ENCODE results near the gene HOXA13. TPM values are rescaled to one million over a fixed set of nuclear protein-coding genes. Genes with fewer than 3 reads are reported as not detected.

The HOXA13 gene
- total and polyA plus RNA-seq, 2 experiments from 2014 or later, result not detected

- no peak for TF ChIP-seq CTCF (IDR thresholded peaks at IDR 0.05; ENCODE audit: low read depth, low read length)
- no peaks in the 10 kb centered on the region for H3K36me3 ChIP-seq
- no peaks in the 10 kb centered on the region for H3K4me1 ChIP-seq (ENCODE audit: low read depth)
- no peak for DNase-seq (ENCODE audit: low read depth in 1 of 2, low spot score in 1 of 2)
- H3K27me3 ChIP-seq, result peaks cover 100% of the 10 kb centered on the region
- H3K9me3 ChIP-seq (ENCODE audit: low read depth), result no peaks in the 10 kb centered on the region
- H3K4me3 ChIP-seq, result no peak overlapping the region
- no peak overlapping the region for H3K27ac ChIP-seq
Measured at GRCh38 chr7:27223941-27224575, 24.2 kb upstream of the HOXA13 start.

GRCh38 chr7:27221201-27221797 lies 21.4 kb upstream of the HOXA13 start:
- Histone ChIP-seq H3K27ac (no peak overlapping the region), H3K4me1 (ENCODE audit: low read depth) (no peaks in the 10 kb centered on the region), H3K9me3 (ENCODE audit: low read depth) (no peaks in the 10 kb centered on the region), H3K27me3 (peaks cover 100% of the 10 kb centered on the region), H3K36me3 (no peaks in the 10 kb centered on the region), H3K4me3 (no peak overlapping the region)
- no peak for DNase-seq (ENCODE audit: low read depth in 1 of 2, low spot score in 1 of 2)
- TF ChIP-seq CTCF (IDR thresholded peaks at IDR 0.05; ENCODE audit: low read depth, low read length), result no peak

GRCh38 chr7:27220440-27220955 lies 20.6 kb upstream of the HOXA13 start:
- no peak for DNase-seq (ENCODE audit: low read depth in 1 of 2, low spot score in 1 of 2)
- no peaks in the 10 kb centered on the region for H3K9me3 ChIP-seq (ENCODE audit: low read depth)
- peaks cover 100% of the 10 kb centered on the region for H3K27me3 ChIP-seq
- H3K4me1 ChIP-seq (ENCODE audit: low read depth), result no peaks in the 10 kb centered on the region
- H3K27ac ChIP-seq, result no peak overlapping the region
- no peaks in the 10 kb centered on the region for H3K36me3 ChIP-seq
- no peak for TF ChIP-seq CTCF (IDR thresholded peaks at IDR 0.05; ENCODE audit: low read depth, low read length)
- H3K4me3 ChIP-seq, result no peak overlapping the region

GRCh38 chr7:27219821-27220220 lies 19.9 kb upstream of the HOXA13 start:
- no peaks in the 10 kb centered on the region for H3K36me3 ChIP-seq
- H3K9me3 ChIP-seq (ENCODE audit: low read depth), result no peaks in the 10 kb centered on the region
- peaks cover 100% of the 10 kb centered on the region for H3K27me3 ChIP-seq
- no peak for DNase-seq (ENCODE audit: low read depth in 1 of 2, low spot score in 1 of 2)
- TF ChIP-seq CTCF (IDR thresholded peaks at IDR 0.05; ENCODE audit: low read depth, low read length), result no peak
- H3K4me1 ChIP-seq (ENCODE audit: low read depth), result no peaks in the 10 kb centered on the region
- H3K27ac ChIP-seq, result no peak overlapping the region
- H3K4me3 ChIP-seq, result no peak overlapping the region

- DNase-seq (ENCODE audit: low read depth in 1 of 2, low spot score in 1 of 2), result no peak
- Histone ChIP-seq H3K4me1 (ENCODE audit: low read depth) (no peaks in the 10 kb centered on the region), H3K9me3 (ENCODE audit: low read depth) (no peaks in the 10 kb centered on the region), H3K27me3 (peaks cover 100% of the 10 kb centered on the region), H3K27ac (no peak overlapping the region), H3K36me3 (no peaks in the 10 kb centered on the region), H3K4me3 (no peak overlapping the region)
- TF ChIP-seq CTCF (IDR thresholded peaks at IDR 0.05; ENCODE audit: low read depth, low read length), result no peak
Measured at GRCh38 chr7:27217951-27218350, 18.1 kb upstream of the HOXA13 start.

All from cardiac muscle cell (in vitro differentiated cells and primary cell).